ENCODE data around the gene HMCES.
"Not testable (repeated sequence)": the region's sequence is repeated elsewhere in the genome, so short reads cannot be mapped to it uniquely, and the experiment has no call there.

The HMCES gene

DNA sequence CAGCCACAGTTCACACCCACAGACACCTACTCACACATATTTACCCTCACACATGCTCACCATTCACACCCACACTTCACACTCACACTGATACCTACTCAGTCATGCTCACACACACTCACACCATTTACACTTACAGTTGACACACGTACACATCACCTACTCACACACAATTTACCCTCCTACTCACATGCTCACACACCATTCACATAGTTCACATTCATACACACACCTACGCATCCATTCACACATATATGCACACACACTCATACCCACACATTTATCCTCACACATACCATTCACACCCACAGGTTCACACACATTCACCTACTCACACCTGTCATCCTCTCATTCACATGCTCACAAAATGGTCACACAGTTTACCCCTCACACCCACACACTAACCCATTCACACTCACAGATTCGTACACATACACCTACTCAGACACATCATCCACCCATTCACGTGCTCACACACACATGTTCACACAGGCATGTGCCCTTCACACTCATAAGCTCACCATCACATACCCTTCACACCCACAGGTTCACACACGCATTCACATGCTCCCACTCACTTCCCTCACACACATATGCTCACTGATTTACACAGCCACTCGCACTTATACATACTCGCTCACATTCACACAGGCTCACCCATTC is 42.3 kb downstream of the HMCES start:
- no peak for DNase-seq (ENCODE audit: low read depth)

GRCh38 chr3:129321887-129322286 is 43.2 kb downstream of the HMCES start:
- no peak for DNase-seq (ENCODE audit: low read depth)

DNA sequence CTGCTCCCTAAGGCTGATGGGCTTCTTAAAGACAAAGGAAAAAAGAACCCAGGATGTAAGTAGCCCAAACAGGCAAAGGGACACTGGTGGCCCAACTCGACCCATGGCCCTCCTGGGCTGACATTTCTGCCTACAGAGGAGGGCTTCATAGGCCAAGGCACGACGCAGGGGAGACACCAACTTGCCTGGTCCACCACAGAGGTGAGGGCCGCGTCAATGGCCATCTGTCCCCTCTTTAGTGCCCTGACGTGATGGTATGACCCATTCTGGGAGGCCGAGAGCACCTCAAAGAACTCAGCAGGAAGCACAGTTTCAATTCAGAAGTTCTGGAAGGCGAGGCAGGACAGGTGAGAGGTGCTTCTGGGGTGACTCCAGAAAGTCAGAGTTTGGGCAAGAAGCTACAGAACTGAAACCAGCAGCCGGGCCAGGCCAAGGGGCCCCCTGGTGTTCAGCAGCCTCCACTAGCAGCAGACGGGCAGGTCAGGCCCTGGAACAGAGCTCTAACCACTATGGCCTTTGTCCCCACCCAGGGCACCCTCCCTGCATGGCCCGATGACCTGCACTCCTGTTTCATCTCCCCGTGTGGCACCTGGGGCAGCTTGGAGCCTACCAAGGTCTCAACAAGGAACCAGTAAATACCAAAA is 45.1 kb downstream of the HMCES start:
- no peak for DNase-seq (ENCODE audit: low read depth)

GRCh38 chr3:129324855-129325254 is 46.2 kb downstream of the HMCES start:
- no peak for DNase-seq (ENCODE audit: low read depth)

GRCh38 chr3:129325383-129325782 is 46.7 kb downstream of the HMCES start:
- DNase-seq (ENCODE audit: low read depth): no peak

DNA sequence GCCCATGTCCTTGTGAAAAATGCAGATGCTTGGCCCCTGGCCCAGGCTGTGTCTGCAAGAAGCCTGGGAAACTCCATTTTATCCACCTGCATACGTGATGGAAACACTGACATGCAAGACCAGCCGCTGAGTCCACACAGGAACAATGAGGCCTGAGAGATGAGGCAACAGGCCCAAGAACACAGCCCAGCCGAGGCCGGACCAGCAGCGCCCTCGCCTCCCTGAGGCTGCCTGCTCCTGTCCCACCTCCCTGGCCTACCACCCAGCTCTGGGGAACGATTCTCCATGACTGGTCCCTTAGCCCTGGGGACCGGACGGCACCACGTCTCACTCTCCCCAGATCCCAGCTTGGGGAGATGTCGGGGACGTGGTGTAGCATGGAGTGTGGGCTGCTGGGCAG is 47.5 kb downstream of the HMCES start:
- DNase-seq (ENCODE audit: low read depth): no peak

DNA sequence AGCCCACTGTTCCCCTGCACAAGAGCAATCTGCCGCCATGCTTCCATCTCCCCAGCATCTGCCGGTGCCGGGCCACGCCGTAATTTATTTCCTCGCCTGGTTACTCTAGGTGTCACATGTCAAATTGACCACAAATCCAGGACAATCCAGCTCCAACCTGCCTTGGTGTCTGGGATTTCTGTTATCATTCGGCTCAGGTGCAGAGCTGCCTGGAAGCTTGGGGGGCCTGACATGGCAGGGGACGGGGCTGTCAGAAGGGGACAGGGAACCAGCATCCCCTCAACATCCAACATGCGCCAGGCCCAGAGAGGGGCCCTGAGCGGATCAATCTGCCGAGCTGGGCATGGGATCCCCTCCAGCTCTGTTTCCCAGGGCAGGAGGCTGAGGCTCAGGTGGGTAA is 47.9 kb downstream of the HMCES start:
- DNase-seq (ENCODE audit: low read depth): no peak

GRCh38 chr3:129327510-129327909 is 48.8 kb downstream of the HMCES start:
- no peak for DNase-seq (ENCODE audit: low read depth)

GRCh38 chr3:129329858-129330257 is 51.2 kb downstream of the HMCES start:
- no peak for DNase-seq (ENCODE audit: low read depth)

DNA sequence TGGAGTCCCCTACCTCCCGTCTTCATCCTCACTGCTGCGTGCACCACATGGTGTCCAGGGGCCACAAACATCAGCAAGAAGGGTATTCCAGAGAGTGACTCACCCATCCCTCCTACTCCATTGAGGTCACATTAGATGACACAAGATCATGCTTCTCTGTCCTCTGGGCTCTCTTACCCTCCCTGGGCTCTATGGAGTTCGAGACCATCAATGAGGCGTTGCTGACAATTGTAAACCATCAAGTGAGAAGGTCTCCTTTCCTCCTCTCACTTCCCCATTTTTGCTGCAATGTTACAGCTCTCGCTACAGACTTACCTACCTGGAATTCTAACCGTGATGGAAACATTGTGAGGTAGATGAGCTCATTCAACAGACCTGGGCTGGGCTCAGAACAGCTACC is 51.7 kb downstream of the HMCES start:
- DNase-seq (ENCODE audit: low read depth): no peak

- DNase-seq (ENCODE audit: low read depth): no peak
Observed at GRCh38 chr3:129333891-129334290, 55.2 kb downstream of the HMCES start.

- no peak for DNase-seq (ENCODE audit: low read depth)
Observed at GRCh38 chr3:129336093-129336706, 57.5 kb downstream of the HMCES start.

DNA sequence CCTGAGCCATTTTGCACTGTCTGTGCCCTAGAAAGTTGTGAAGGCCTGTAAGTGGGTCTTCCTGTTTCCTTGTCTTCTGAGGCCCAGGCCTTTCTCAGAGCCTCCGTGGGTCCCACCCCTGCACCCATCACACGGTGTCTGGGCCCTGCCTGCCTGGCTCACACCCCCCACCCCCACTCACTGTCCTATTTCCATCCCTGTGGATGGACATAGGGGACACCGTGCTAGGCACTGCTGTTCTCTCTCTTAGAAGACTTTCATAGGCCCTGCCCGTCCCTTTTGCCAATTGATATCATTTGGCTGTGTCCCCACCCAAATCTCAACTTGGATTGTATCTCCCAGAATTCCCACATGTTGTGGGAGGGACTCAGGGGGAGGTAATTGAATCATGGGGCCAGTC is 59.0 kb downstream of the HMCES start:
- DNase-seq (ENCODE audit: low read depth): not testable (repeated sequence)

DNA sequence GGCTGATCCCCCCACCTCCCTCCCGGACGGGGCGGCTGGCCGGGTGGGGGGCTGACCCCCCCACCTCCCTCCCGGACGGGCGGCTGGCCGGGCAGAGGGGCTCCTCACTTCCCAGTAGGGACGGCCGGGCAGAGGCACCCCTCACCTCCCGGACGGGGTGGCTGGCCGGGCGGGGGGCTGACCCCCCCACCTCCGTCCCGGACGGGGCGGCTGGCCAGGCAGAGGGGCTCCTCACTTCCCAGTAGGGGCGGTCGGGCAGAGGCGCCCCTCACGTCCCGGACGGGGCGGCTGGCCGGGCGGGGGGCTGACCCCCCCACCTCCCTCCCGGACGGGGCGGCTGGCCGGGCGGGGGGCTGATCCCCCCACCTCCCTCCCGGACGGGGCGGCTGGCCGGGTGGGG is 60.5 kb downstream of the HMCES start:
- not testable (repeated sequence) for DNase-seq (ENCODE audit: low read depth)

DNA sequence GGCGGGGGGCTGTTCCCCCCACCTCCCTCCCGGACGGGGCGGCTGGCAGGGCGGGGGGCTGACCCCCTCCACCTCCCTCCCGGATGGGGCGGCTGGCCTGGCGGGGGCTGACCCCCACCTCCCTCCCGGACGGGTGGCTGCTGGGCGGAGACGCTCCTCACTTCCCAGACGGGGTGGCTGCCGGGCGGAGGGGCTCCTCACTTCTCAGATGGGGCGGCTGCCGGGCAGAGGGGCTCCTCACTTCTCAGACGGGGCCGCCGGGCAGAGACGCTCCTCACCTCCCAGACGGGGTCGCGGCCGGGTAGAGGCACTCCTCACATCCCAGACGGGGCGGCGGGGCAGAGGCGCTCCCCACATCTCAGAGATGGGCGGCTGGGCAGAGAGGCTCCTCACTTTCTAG is 61.2 kb downstream of the HMCES start:
- not testable (repeated sequence) for DNase-seq (ENCODE audit: low read depth)

GRCh38 chr3:129341331-129342141 is 62.9 kb downstream of the HMCES start:
- no peak for DNase-seq (ENCODE audit: low read depth)

DNA sequence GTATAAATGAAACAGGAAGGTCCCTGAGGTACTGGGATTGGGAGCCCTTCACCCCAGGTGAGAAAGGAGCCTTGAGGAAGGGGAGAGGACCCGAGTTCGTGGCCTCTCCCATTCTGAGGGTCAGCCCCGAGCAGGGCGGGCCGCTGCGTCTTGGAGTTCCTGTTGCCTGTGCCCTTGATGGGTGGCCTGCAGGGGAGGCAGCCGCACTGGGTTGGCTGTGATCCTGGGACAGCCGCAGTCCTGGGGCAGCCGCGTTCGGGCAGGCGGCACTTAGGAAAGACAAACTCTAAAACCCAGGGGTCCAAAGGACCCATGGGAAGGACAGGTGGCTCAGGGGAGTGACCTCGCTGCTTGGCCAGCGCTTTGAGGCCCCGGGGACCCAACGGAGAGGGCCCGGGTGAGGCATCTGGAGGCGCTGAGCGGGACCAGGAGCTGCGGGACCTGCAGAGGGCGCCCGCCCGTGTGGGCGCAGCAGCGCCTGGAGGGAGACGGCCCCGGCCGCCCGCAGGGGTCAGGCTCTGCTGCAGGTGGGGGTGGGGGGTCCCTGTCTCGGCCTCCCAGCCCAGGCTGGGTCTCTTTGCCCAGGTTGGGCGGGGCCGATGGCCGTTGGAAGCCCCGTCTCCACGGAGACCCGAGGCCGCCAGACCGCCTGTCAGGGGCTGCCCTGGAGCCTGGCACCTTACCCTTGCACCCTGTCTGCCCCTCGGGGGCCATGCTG is 65.1 kb downstream of the HMCES start:
- peak; percentile 10 for DNase-seq (ENCODE audit: low read depth)

GRCh38 chr3:129344540-129345220 is 66.0 kb downstream of the HMCES start:
- no peak for DNase-seq (ENCODE audit: low read depth)

GRCh38 chr3:129345281-129345680 is 66.6 kb downstream of the HMCES start:
- no peak for DNase-seq (ENCODE audit: low read depth)

GRCh38 chr3:129345971-129346370 is 67.3 kb downstream of the HMCES start:
- DNase-seq (ENCODE audit: low read depth): no peak

DNA sequence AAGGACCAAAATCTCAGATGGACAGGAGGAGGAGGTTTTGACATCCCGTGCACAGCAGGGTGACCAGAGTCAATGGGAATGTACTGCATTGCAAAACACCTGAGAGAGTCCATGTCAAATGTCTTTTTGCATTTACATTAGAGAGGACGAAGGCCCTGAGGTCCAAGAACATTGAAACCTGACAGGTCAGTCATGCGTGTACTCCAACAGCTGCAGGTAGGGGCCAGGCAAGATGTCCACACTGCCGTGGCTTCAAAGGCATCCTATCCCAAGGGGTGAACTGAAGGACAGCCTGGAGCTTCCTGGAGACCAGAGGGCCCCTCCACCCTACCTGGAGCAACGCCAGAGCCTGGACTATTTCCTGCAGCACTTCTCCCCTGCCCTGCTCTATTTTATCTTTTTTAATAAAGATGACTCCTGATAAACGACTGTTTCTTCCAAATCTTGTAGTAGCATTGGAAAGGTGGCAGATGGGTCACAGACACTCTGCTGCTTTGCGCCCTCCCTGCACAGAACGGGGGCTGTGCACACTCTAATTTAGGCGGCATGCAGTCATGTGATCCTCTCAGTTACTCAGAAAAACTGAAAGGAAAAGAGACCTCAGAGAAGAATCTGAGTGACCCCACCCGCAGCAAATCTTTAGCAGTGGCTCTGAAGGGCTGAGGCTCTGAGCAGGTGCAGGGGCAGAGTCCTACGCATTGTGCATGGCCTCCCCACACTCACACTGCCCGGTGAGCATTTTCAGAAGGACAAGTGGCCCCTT is 68.2 kb downstream of the HMCES start:
- DNase-seq (ENCODE audit: low read depth): no peak

Measured in GM04504 (cell line).